HepG2 (cell line): ENCODE measurements around the gene RNF135. TPM values are rescaled to one million over a fixed set of nuclear protein-coding genes. Genes with fewer than 3 reads are reported as not detected.

Experiments
- ARID2 ChIP-seq: sonication (generic); formaldehyde crosslinking; IDR thresholded peaks from 2 replicates; pipeline ENCODE4 v1.8.1; 2022; ENCODE audit warnings: mild to moderate bottlenecking, missing genetic modification reagents, borderline replicate concordance
- ATM ChIP-seq: fragments of 450-650 bp; IDR thresholded peaks from 2 replicates; pipeline ENCODE4 v1.7.1; 2017; ENCODE audit warnings: mild to moderate bottlenecking, borderline replicate concordance
- DMAP1 ChIP-seq: IDR thresholded peaks from 2 replicates; pipeline ENCODE4 v1.6.1; 2016
- ETV6 ChIP-seq: sonication (generic); formaldehyde crosslinking; conservative IDR thresholded peaks from 2 replicates; pipeline ENCODE4 v1.4.0; 2020; ENCODE audit warnings: missing genetic modification reagents
- FOXA1 ChIP-seq, 2 experiments: fragments of 450-650 bp in 1 of 2; sonication (generic) in 1 of 2; formaldehyde crosslinking in 1 of 2; IDR thresholded peaks; 2 replicates each; pipeline versions ENCODE4 v1.4.0 to v1.6.1; 2016 to 2020; ENCODE audit warnings: missing genetic modification reagents in 1 of 2
- GPN1 ChIP-seq: sonication (generic); formaldehyde crosslinking; IDR thresholded peaks from 2 replicates; pipeline ENCODE4 v1.5.1; 2020; ENCODE audit warnings: missing genetic modification reagents, borderline replicate concordance
- GTF2F1 ChIP-seq: fragments of 150-350 bp; IDR thresholded peaks from 2 replicates; pipeline ENCODE4 v1.6.1; 2014; ENCODE audit warnings: low read length
- KMT2B ChIP-seq: IDR thresholded peaks from 2 replicates; pipeline ENCODE4 v1.6.1; 2016; ENCODE audit warnings: missing genetic modification reagents, missing compliant biosample characterization
- MTA1 ChIP-seq: sonication (generic); formaldehyde crosslinking; IDR thresholded peaks from 2 replicates; pipeline ENCODE4 v1.4.0; 2020; ENCODE audit warnings: missing genetic modification reagents, mild to moderate bottlenecking, borderline replicate concordance
- SP4 ChIP-seq: sonication (generic); formaldehyde crosslinking; IDR thresholded peaks from 2 replicates; pipeline ENCODE4 v1.8.1; 2023; ENCODE audit warnings: mild to moderate bottlenecking, missing genetic modification reagents
- ZBTB3 ChIP-seq: sonication (generic); formaldehyde crosslinking; IDR thresholded peaks from 2 replicates; pipeline ENCODE4 v1.4.0; 2020; ENCODE audit warnings: low read depth, mild to moderate bottlenecking, moderate library complexity, missing genetic modification reagents, borderline replicate concordance
- ZFYVE20 ChIP-seq: sonication (generic); formaldehyde crosslinking; IDR thresholded peaks from 2 replicates; pipeline ENCODE4 v1.8.0; 2023; ENCODE audit warnings: low read depth, mild to moderate bottlenecking, moderate library complexity, missing genetic modification reagents, borderline replicate concordance
- ZMAT3 ChIP-seq: sonication (generic); formaldehyde crosslinking; conservative IDR thresholded peaks from 2 replicates; pipeline ENCODE4 v1.7.0; 2021; ENCODE audit warnings: missing genetic modification reagents
- ZNF34 ChIP-seq: sonication (generic); formaldehyde crosslinking; IDR thresholded peaks from 2 replicates; pipeline ENCODE4 v1.4.0; 2020; ENCODE audit warnings: mild to moderate bottlenecking, missing genetic modification reagents, borderline replicate concordance
- ZNF350 ChIP-seq: sonication (generic); formaldehyde crosslinking; IDR thresholded peaks from 2 replicates; pipeline ENCODE4 v1.4.0; 2020; ENCODE audit warnings: mild to moderate bottlenecking, low read depth, missing genetic modification reagents, borderline replicate concordance
- ZNF558 ChIP-seq: sonication (generic); formaldehyde crosslinking; IDR thresholded peaks from 2 replicates; pipeline ENCODE4 v1.9.0; 2022; ENCODE audit warnings: mild to moderate bottlenecking, missing genetic modification reagents, borderline replicate concordance
- ZNF562 ChIP-seq: sonication (generic); formaldehyde crosslinking; IDR thresholded peaks from 2 replicates; pipeline ENCODE4 v1.8.0; 2022; ENCODE audit warnings: missing genetic modification reagents, borderline replicate concordance
- ZNF792 ChIP-seq: IDR thresholded peaks from 2 replicates; pipeline ENCODE4 v1.6.1; 2016
- ZNF879 ChIP-seq: sonication (generic); formaldehyde crosslinking; IDR thresholded peaks from 2 replicates; pipeline ENCODE4 v1.8.1; 2023; ENCODE audit warnings: missing genetic modification reagents
- polyA plus RNA-seq, 8 experiments: library from polyadenylated mRNA; depleted of rRNA in 3 of 8; stranded (reverse) in 7 of 8; unstranded in 1 of 8; fragments of >200 nt; fragmentation: Illumina TruSeq in 4 of 8; extraction: Trizol in 4 of 8; gene quantifications; 2 replicates each; pipeline versions ENCODE4 v1.2.1 to v1.2.3, GENCODE V29; 2011 to 2016; ENCODE audit warnings: low read depth in 4 of 8, missing spikeins in 1 of 8, mixed read lengths in 1 of 8; ENCODE audit not compliant: insufficient read depth in 1 of 8
- total RNA-seq, 5 experiments: library from RNA; depleted of rRNA; stranded (reverse); fragments of >200 nt; fragmentation: Illumina TruSeq; extraction: Trizol; gene quantifications; 2 replicates each; pipeline ENCODE4 v1.2.3, GENCODE V29; 2016; ENCODE audit warnings: low read depth in 1 of 5
- TF ChIP-seq, protein P1 (sequence below): sonication (generic); formaldehyde crosslinking; IDR thresholded peaks from 2 replicates; pipeline ENCODE4 v1.4.0; 2020; ENCODE audit warnings: mild to moderate bottlenecking, missing genetic modification reagents
- TF ChIP-seq, protein P2 (sequence below): IDR thresholded peaks from 2 replicates; pipeline ENCODE4 v1.6.1; 2012; ENCODE audit warnings: inconsistent platforms
- TF ChIP-seq, protein P3 (sequence below): sonication (generic); formaldehyde crosslinking; conservative IDR thresholded peaks from 2 replicates; pipeline ENCODE4 v1.4.0; 2020; ENCODE audit warnings: mild to moderate bottlenecking, missing genetic modification reagents, moderate library complexity

The RNF135 gene
- total and polyA plus RNA-seq, 2 of the 13 experiments (the other 11 are each of a cell fraction or from before 2014, with no cell fraction given), result not detected

- TF ChIP-seq MTA1 (CRISPR knock-in tag) (no peak), DMAP1 (no peak), ZMAT3 (CRISPR knock-in tag) (no peak), ETV6 (CRISPR knock-in tag) (no peak), ZNF792 (CRISPR knock-in tag) (no peak), ZNF558 (CRISPR knock-in tag) (no peak), ZFYVE20 (CRISPR knock-in tag) (no peak), KMT2B (CRISPR knock-in tag) (no peak), ZNF34 (CRISPR knock-in tag) (no peak), FOXA1 (IDR thresholded peaks at IDR 0.05) (no peak), FOXA1 (CRISPR knock-in tag; IDR thresholded peaks at IDR 0.05) (peak; percentile 82), ZNF350 (no peak), ARID2 (CRISPR knock-in tag) (no peak), ZNF879 (CRISPR knock-in tag) (no peak), GTF2F1 (no peak), ZBTB3 (CRISPR knock-in tag) (no peak), ATM (no peak), SP4 (no peak), ZNF562 (no peak), GPN1 (CRISPR knock-in tag) (no peak)
- TF ChIP-seq, protein P1, sequence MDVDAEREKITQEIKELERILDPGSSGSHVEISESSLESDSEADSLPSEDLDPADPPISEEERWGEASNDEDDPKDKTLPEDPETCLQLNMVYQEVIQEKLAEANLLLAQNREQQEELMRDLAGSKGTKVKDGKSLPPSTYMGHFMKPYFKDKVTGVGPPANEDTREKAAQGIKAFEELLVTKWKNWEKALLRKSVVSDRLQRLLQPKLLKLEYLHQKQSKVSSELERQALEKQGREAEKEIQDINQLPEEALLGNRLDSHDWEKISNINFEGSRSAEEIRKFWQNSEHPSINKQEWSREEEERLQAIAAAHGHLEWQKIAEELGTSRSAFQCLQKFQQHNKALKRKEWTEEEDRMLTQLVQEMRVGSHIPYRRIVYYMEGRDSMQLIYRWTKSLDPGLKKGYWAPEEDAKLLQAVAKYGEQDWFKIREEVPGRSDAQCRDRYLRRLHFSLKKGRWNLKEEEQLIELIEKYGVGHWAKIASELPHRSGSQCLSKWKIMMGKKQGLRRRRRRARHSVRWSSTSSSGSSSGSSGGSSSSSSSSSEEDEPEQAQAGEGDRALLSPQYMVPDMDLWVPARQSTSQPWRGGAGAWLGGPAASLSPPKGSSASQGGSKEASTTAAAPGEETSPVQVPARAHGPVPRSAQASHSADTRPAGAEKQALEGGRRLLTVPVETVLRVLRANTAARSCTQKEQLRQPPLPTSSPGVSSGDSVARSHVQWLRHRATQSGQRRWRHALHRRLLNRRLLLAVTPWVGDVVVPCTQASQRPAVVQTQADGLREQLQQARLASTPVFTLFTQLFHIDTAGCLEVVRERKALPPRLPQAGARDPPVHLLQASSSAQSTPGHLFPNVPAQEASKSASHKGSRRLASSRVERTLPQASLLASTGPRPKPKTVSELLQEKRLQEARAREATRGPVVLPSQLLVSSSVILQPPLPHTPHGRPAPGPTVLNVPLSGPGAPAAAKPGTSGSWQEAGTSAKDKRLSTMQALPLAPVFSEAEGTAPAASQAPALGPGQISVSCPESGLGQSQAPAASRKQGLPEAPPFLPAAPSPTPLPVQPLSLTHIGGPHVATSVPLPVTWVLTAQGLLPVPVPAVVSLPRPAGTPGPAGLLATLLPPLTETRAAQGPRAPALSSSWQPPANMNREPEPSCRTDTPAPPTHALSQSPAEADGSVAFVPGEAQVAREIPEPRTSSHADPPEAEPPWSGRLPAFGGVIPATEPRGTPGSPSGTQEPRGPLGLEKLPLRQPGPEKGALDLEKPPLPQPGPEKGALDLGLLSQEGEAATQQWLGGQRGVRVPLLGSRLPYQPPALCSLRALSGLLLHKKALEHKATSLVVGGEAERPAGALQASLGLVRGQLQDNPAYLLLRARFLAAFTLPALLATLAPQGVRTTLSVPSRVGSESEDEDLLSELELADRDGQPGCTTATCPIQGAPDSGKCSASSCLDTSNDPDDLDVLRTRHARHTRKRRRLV, result no peak
- TF ChIP-seq, protein P2, sequence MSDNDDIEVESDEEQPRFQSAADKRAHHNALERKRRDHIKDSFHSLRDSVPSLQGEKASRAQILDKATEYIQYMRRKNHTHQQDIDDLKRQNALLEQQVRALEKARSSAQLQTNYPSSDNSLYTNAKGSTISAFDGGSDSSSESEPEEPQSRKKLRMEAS, result no peak
- TF ChIP-seq, protein P3, sequence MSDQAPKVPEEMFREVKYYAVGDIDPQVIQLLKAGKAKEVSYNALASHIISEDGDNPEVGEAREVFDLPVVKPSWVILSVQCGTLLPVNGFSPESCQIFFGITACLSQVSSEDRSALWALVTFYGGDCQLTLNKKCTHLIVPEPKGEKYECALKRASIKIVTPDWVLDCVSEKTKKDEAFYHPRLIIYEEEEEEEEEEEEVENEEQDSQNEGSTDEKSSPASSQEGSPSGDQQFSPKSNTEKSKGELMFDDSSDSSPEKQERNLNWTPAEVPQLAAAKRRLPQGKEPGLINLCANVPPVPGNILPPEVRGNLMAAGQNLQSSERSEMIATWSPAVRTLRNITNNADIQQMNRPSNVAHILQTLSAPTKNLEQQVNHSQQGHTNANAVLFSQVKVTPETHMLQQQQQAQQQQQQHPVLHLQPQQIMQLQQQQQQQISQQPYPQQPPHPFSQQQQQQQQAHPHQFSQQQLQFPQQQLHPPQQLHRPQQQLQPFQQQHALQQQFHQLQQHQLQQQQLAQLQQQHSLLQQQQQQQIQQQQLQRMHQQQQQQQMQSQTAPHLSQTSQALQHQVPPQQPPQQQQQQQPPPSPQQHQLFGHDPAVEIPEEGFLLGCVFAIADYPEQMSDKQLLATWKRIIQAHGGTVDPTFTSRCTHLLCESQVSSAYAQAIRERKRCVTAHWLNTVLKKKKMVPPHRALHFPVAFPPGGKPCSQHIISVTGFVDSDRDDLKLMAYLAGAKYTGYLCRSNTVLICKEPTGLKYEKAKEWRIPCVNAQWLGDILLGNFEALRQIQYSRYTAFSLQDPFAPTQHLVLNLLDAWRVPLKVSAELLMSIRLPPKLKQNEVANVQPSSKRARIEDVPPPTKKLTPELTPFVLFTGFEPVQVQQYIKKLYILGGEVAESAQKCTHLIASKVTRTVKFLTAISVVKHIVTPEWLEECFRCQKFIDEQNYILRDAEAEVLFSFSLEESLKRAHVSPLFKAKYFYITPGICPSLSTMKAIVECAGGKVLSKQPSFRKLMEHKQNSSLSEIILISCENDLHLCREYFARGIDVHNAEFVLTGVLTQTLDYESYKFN (CRISPR knock-in tag), result peak; percentile 69
Observed at GRCh38 chr17:30950669-30951399, 20.0 kb upstream of the RNF135 start (continued).
